ENCODE data around the gene ANXA1.

Gene ANXA1

GRCh38 chr9:73138516-73138915 lies 13.1 kb upstream of the ANXA1 start:
- no peak for DNase-seq (ENCODE audit: low spot score)

- DNase-seq (ENCODE audit: low spot score): no peak
Observed at GRCh38 chr9:73141282-73141681, 10.4 kb upstream of the ANXA1 start.

GRCh38 chr9:73143711-73144328 lies 7.8 kb upstream of the ANXA1 start:
- DNase-seq (ENCODE audit: low spot score): no peak

GRCh38 chr9:73146111-73146815 lies 5.4 kb upstream of the ANXA1 start:
- DNase-seq (ENCODE audit: low spot score): no peak

GRCh38 chr9:73148447-73148937 lies 3.2 kb upstream of the ANXA1 start:
- no peak for DNase-seq (ENCODE audit: low spot score)

GRCh38 chr9:73149371-73150067 lies 2.1 kb upstream of the ANXA1 start:
- peak; percentile 80 for DNase-seq (ENCODE audit: low spot score)

GRCh38 chr9:73152543-73152844 lies 829 bp downstream of the ANXA1 start:
- DNase-seq (ENCODE audit: low spot score): no peak

GRCh38 chr9:73152953-73153352 lies 1.3 kb downstream of the ANXA1 start:
- DNase-seq (ENCODE audit: low spot score): peak; percentile 59

GRCh38 chr9:73153793-73154227 lies 2.1 kb downstream of the ANXA1 start:
- no peak for DNase-seq (ENCODE audit: low spot score)

- DNase-seq (ENCODE audit: low spot score): no peak
Observed at GRCh38 chr9:73154271-73154670, 2.6 kb downstream of the ANXA1 start.

- peak; percentile 63 for DNase-seq (ENCODE audit: low spot score)
Observed at GRCh38 chr9:73154722-73155121, 3.1 kb downstream of the ANXA1 start.

GRCh38 chr9:73155377-73155776 lies 3.7 kb downstream of the ANXA1 start:
- no peak for DNase-seq (ENCODE audit: low spot score)

- no peak for DNase-seq (ENCODE audit: low spot score)
Observed at GRCh38 chr9:73155968-73156864, 4.6 kb downstream of the ANXA1 start.

GRCh38 chr9:73156865-73157187 lies 5.2 kb downstream of the ANXA1 start:
- DNase-seq (ENCODE audit: low spot score): no peak

GRCh38 chr9:73157811-73158210 lies 6.1 kb downstream of the ANXA1 start:
- DNase-seq (ENCODE audit: low spot score): no peak

- no peak for DNase-seq (ENCODE audit: low spot score)
Observed at GRCh38 chr9:73158723-73159122, 7.1 kb downstream of the ANXA1 start.

GRCh38 chr9:73160868-73161267 lies 9.2 kb downstream of the ANXA1 start:
- DNase-seq (ENCODE audit: low spot score): no peak

GRCh38 chr9:73162987-73163768 lies 11.5 kb downstream of the ANXA1 start:
- no peak for DNase-seq (ENCODE audit: low spot score)

- no peak for DNase-seq (ENCODE audit: low spot score)
Observed at GRCh38 chr9:73165911-73166310, 14.2 kb downstream of the ANXA1 start.

GRCh38 chr9:73166468-73166867 lies 14.8 kb downstream of the ANXA1 start:
- no peak for DNase-seq (ENCODE audit: low spot score)

- DNase-seq (ENCODE audit: low spot score): no peak
Observed at GRCh38 chr9:73167614-73168013, 15.9 kb downstream of the ANXA1 start.

Data from CD4-positive, alpha-beta T cell treated with Interleukin-2 at 100 ng/mL for 4 hours (primary cell).